ENCODE data around the gene HSH2D.

Gene HSH2D

DNA sequence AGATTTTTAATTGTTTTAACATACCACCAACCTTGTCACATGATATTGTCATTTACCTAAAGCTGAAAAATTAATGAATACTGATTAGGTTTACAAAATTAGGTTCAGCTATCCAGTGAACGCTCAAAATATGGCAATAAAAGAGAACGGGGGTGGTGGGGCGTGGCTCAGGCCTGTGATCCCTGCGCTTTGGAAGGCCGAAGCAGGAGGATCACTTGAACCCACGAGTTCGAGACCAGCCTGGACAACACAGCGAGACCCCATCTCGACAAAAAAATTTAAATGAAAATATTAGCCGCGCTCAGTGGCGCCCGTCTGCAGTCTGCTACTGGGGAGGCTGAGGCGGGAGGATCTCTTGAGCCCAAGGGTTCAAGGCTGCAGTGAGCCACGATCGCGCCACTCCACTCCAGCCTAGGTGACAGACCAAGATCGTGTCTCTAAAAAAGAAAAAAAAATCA is 41.2 kb downstream of the HSH2D start:
- H2BK120ac ChIP-seq (ENCODE audit: low read depth, low read length), result no peak overlapping the region
- H2AK5ac ChIP-seq (ENCODE audit: low read length), result no peak overlapping the region
- no peak overlapping the region for H3K18ac ChIP-seq (ENCODE audit: low read length)
- no peak overlapping the region for H4K5ac ChIP-seq (ENCODE audit: low read length)
- peaks cover 12% of the 10 kb centered on the region for H3K79me1 ChIP-seq (ENCODE audit: low read length)
- H3K79me2 ChIP-seq (ENCODE audit: control insufficient read depth, insufficient read depth, low read length), result peaks cover 10% of the 10 kb centered on the region
- no peak overlapping the region for H2BK15ac ChIP-seq (replicated peaks; ENCODE audit: low read depth)
- no peaks in the 10 kb centered on the region for H3K4me1 ChIP-seq (ENCODE audit: control insufficient read depth, low read depth, low read length)
- H4K8ac ChIP-seq (ENCODE audit: low read depth, low read length), result peak overlapping the region; percentile 69
- DNase-seq, result no peak
- H3K36me3 ChIP-seq (ENCODE audit: control insufficient read depth, insufficient read depth, low read length), result peaks cover 2% of the 10 kb centered on the region
- peak overlapping the region; percentile 65 for H3K4ac ChIP-seq (ENCODE audit: low read depth, low read length)
- H3K27me3 ChIP-seq (ENCODE audit: insufficient read depth, low read length, poor library complexity), result no peaks in the 10 kb centered on the region
- H3K23ac ChIP-seq (ENCODE audit: low read length), result no peak overlapping the region
- no CpG with 5 or more reads among the region's 18 CpGs for WGBS (ENCODE audit: extremely low coverage, insufficient coverage, low lambda C conversion rate)
- H3K27ac ChIP-seq (ENCODE audit: low read depth, low read length), result no peak overlapping the region
- H3K4me2 ChIP-seq (ENCODE audit: low read length), result peak overlapping the region; percentile 53
- peak overlapping the region; percentile 80 for H3K56ac ChIP-seq (ENCODE audit: low read length)
- H3K4me3 ChIP-seq (ENCODE audit: low read length), result no peak overlapping the region
- no peak overlapping the region for H2BK5ac ChIP-seq (ENCODE audit: low read length)
- peak overlapping the region; percentile 60 for H3K9ac ChIP-seq (ENCODE audit: low read length)

DNA sequence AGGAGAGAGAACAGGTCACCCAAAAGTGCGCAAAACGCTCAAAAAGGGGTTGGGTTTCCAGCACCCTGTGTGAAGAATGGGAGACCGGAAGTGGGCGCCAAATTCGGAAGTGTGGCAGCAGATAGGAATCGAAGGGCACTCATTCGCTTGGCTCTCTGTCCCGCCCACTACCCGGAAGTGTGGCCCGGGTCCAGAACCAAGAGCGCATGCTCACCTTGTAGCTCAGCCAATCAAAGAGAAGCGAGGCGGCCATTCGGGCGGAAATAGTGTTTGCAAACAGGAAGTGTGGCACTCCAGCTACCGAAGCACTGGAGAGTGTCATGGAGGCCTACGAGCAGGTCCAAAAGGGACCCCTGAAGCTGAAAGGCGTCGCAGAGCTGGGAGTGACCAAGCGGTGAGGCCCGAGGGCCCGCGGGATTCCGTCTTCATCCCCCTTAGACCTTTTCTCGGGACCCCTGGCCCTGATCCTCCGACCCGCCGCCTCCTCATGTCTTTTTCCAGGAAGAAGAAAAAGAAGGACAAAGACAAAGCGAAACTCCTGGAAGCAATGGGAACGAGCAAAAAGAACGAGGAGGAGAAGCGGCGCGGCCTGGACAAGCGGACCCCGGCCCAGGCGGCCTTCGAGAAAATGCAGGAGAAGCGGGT is 41.8 kb downstream of the HSH2D start, which contains the start of gene FAM32A:
TSS of gene FAM32A (plus strand) at position 288 of the 645 bp plus-strand sequence. CDS start at position 321, 33 bp downstream.
- peak within 1 kb of the TSS; percentile 92 for H3K9ac ChIP-seq (ENCODE audit: low read length)
- H3K79me1 ChIP-seq (ENCODE audit: low read length), result peaks cover 12% of the 10 kb centered on the region
- no peak within 1 kb of the TSS for H3K27ac ChIP-seq (ENCODE audit: low read depth, low read length)
- no peak within 1 kb of the TSS for H3K23ac ChIP-seq (ENCODE audit: low read length)
- peaks cover 10% of the 10 kb centered on the region for H3K79me2 ChIP-seq (ENCODE audit: control insufficient read depth, insufficient read depth, low read length)
- peak within 1 kb of the TSS; percentile 93 for H3K4me2 ChIP-seq (ENCODE audit: low read length)
- peak within 1 kb of the TSS; percentile 96 for H3K56ac ChIP-seq (ENCODE audit: low read length)
- H3K36me3 ChIP-seq (ENCODE audit: control insufficient read depth, insufficient read depth, low read length), result peaks cover 6% of the 10 kb centered on the region
- no peak within 1 kb of the TSS for H2BK5ac ChIP-seq (ENCODE audit: low read length)
- H2BK120ac ChIP-seq (ENCODE audit: low read depth, low read length), result no peak within 1 kb of the TSS
- peak; percentile 100 for DNase-seq
- H4K8ac ChIP-seq (ENCODE audit: low read depth, low read length), result peak within 1 kb of the TSS; percentile 69
- H3K4me3 ChIP-seq (ENCODE audit: low read length), result peak within 1 kb of the TSS; percentile 97
- peak within 1 kb of the TSS; percentile 65 for H3K4ac ChIP-seq (ENCODE audit: low read depth, low read length)
- no CpG with 5 or more reads among the region's 39 CpGs for WGBS (ENCODE audit: extremely low coverage, insufficient coverage, low lambda C conversion rate)
- no peaks in the 10 kb centered on the region for H3K27me3 ChIP-seq (ENCODE audit: insufficient read depth, low read length, poor library complexity)
- no peak within 1 kb of the TSS for H4K5ac ChIP-seq (ENCODE audit: low read length)
- peak within 1 kb of the TSS; percentile 33 for H3K18ac ChIP-seq (ENCODE audit: low read length)
- H2BK15ac ChIP-seq (replicated peaks; ENCODE audit: low read depth), result no peak within 1 kb of the TSS
- no peak within 1 kb of the TSS for H2AK5ac ChIP-seq (ENCODE audit: low read length)
- H3K4me1 ChIP-seq (ENCODE audit: control insufficient read depth, low read depth, low read length), result no peaks in the 10 kb centered on the region

DNA sequence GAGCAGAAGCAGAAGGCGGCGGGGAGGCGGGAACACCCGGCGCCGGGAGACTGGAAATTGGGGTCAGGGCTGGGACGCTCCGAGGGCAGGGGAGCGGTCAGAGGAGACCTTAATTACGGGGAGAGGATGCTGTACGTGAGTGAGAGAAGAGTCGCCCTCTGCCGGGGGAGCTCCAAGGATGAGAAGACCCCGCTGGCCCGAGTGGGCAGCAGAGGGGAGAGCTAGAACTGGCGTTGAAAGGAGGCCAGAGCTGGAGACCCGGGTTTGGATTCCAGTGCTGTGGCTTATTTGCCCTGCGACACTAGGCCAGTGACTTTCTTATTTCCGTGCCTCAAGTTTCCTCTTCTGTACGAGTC is 42.3 kb downstream of the HSH2D start:
- Histone ChIP-seq H3K4ac (ENCODE audit: low read depth, low read length) (no peak overlapping the region), H3K79me2 (ENCODE audit: control insufficient read depth, insufficient read depth, low read length) (peaks cover 10% of the 10 kb centered on the region), H3K27ac (ENCODE audit: low read depth, low read length) (no peak overlapping the region), H3K56ac (ENCODE audit: low read length) (peak overlapping the region; percentile 96), H3K18ac (ENCODE audit: low read length) (peak overlapping the region; percentile 33), H2BK15ac (replicated peaks; ENCODE audit: low read depth) (no peak overlapping the region), H3K4me2 (ENCODE audit: low read length) (peak overlapping the region; percentile 93), H2AK5ac (ENCODE audit: low read length) (no peak overlapping the region), H3K9ac (ENCODE audit: low read length) (peak overlapping the region; percentile 92), H3K4me3 (ENCODE audit: low read length) (peak overlapping the region; percentile 97), H3K27me3 (ENCODE audit: insufficient read depth, low read length, poor library complexity) (no peaks in the 10 kb centered on the region), H3K79me1 (ENCODE audit: low read length) (peaks cover 12% of the 10 kb centered on the region), H4K5ac (ENCODE audit: low read length) (no peak overlapping the region), H3K4me1 (ENCODE audit: control insufficient read depth, low read depth, low read length) (no peaks in the 10 kb centered on the region), H3K23ac (ENCODE audit: low read length) (no peak overlapping the region), H2BK5ac (ENCODE audit: low read length) (no peak overlapping the region), H4K8ac (ENCODE audit: low read depth, low read length) (peak overlapping the region; percentile 1), H2BK120ac (ENCODE audit: low read depth, low read length) (no peak overlapping the region), H3K36me3 (ENCODE audit: control insufficient read depth, insufficient read depth, low read length) (peaks cover 8% of the 10 kb centered on the region)
- WGBS (ENCODE audit: extremely low coverage, insufficient coverage, low lambda C conversion rate), result no CpG with 5 or more reads among the region's 20 CpGs
- DNase-seq, result peak; percentile 82

DNA sequence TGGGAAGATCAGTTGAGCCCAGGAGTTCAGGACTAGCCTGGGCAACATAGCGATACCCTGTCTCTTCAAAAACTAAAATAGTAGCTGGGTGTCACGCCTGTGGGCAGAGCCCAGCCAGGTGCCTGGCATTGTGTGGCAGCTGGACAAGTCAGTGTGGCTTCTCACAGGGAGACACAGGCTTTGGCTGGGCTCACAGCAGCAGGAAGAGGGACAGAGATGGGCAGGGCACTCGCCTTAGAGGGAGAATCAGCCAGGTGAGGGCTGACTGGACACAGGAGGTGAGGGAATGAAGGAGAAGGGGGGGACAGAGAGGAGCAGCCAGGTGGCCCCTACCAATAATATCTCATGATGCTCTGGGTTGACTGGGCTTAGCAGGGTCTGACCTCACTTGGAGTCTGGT is 45.0 kb downstream of the HSH2D start:
- H3K4me3 ChIP-seq (ENCODE audit: low read length), result no peak overlapping the region

DNA sequence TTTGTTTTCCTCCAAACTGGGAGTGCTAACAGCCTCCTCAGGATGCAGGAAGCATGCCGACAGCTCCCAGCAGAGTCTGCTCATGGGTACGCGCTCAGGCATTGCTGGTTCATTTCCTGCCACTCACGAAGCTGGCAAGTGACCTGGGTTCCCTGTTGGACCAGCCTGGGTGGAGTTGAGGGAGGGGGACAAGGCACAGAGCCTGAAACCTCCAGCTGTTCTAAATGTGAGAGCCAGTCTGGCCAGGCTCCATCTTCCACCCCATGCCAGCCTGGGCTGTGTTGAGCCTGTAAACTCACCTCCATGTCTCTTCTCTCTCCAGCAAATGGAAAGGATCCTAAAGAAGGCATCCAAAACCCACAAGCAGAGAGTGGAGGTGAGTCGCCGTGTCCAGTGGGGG is 46.7 kb downstream of the HSH2D start:
- H3K4ac ChIP-seq (ENCODE audit: low read depth, low read length), result no peak overlapping the region

More for the DNA sequence above, 45.0 kb downstream of the HSH2D start:
- Histone ChIP-seq H3K27ac (ENCODE audit: low read depth, low read length) (no peak overlapping the region), H2BK5ac (ENCODE audit: low read length) (no peak overlapping the region), H3K4me1 (ENCODE audit: control insufficient read depth, low read depth, low read length) (no peaks in the 10 kb centered on the region), H3K27me3 (ENCODE audit: insufficient read depth, low read length, poor library complexity) (no peaks in the 10 kb centered on the region), H3K56ac (ENCODE audit: low read length) (no peak overlapping the region), H4K8ac (ENCODE audit: low read depth, low read length) (no peak overlapping the region), H3K23ac (ENCODE audit: low read length) (no peak overlapping the region), H3K79me2 (ENCODE audit: control insufficient read depth, insufficient read depth, low read length) (peaks cover 10% of the 10 kb centered on the region), H4K5ac (ENCODE audit: low read length) (no peak overlapping the region), H3K4me2 (ENCODE audit: low read length) (no peak overlapping the region), H2BK15ac (replicated peaks; ENCODE audit: low read depth) (no peak overlapping the region), H2AK5ac (ENCODE audit: low read length) (no peak overlapping the region), H3K9ac (ENCODE audit: low read length) (no peak overlapping the region), H3K36me3 (ENCODE audit: control insufficient read depth, insufficient read depth, low read length) (peaks cover 10% of the 10 kb centered on the region), H2BK120ac (ENCODE audit: low read depth, low read length) (no peak overlapping the region), H3K18ac (ENCODE audit: low read length) (no peak overlapping the region), H3K79me1 (ENCODE audit: low read length) (peaks cover 12% of the 10 kb centered on the region), H3K4ac (ENCODE audit: low read depth, low read length) (no peak overlapping the region)
- DNase-seq, result no peak
- no CpG with 5 or more reads among the region's 3 CpGs for whole genome bisulfite sequencing (ENCODE audit: extremely low coverage, insufficient coverage, low lambda C conversion rate)

DNA sequence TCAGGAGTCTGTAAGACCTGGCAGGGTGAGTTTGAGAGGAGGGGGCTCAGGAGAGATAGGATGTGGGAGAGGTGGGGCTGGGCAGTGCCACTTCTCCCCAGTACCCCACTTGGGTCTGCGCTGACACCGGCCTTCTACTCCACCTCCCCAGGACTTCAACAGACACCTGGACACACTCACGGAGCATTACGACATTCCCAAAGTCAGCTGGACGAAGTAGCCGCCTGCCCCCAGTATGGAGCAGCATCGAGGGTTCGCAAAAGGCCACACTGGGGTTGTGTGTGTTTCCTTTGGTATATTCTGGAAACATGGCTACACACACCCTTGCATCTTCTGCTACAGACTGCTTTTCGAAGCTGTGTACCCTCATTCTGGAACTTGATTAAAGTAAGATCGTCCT is 47.3 kb downstream of the HSH2D start:
- H3K4ac ChIP-seq (ENCODE audit: low read depth, low read length), result no peak overlapping the region

More for the DNA sequence above, 46.7 kb downstream of the HSH2D start:
- Histone ChIP-seq H2BK15ac (replicated peaks; ENCODE audit: low read depth) (no peak overlapping the region), H4K8ac (ENCODE audit: low read depth, low read length) (no peak overlapping the region), H3K23ac (ENCODE audit: low read length) (no peak overlapping the region), H3K18ac (ENCODE audit: low read length) (no peak overlapping the region), H3K4me3 (ENCODE audit: low read length) (no peak overlapping the region), H3K27ac (ENCODE audit: low read depth, low read length) (no peak overlapping the region), H3K4me2 (ENCODE audit: low read length) (no peak overlapping the region), H3K9ac (ENCODE audit: low read length) (no peak overlapping the region), H3K79me2 (ENCODE audit: control insufficient read depth, insufficient read depth, low read length) (peaks cover 10% of the 10 kb centered on the region), H2BK120ac (ENCODE audit: low read depth, low read length) (no peak overlapping the region), H2AK5ac (ENCODE audit: low read length) (no peak overlapping the region), H3K79me1 (ENCODE audit: low read length) (peaks cover 12% of the 10 kb centered on the region), H3K36me3 (ENCODE audit: control insufficient read depth, insufficient read depth, low read length) (peaks cover 10% of the 10 kb centered on the region), H2BK5ac (ENCODE audit: low read length) (no peak overlapping the region), H3K4me1 (ENCODE audit: control insufficient read depth, low read depth, low read length) (no peaks in the 10 kb centered on the region), H3K27me3 (ENCODE audit: insufficient read depth, low read length, poor library complexity) (no peaks in the 10 kb centered on the region), H4K5ac (ENCODE audit: low read length) (no peak overlapping the region), H3K56ac (ENCODE audit: low read length) (no peak overlapping the region)
- DNase-seq, result no peak
- no CpG with 5 or more reads among the region's 6 CpGs for WGBS (ENCODE audit: extremely low coverage, insufficient coverage, low lambda C conversion rate)

More for the DNA sequence above, 47.3 kb downstream of the HSH2D start:
- H2BK120ac ChIP-seq (ENCODE audit: low read depth, low read length), result no peak overlapping the region
- no peak overlapping the region for H3K23ac ChIP-seq (ENCODE audit: low read length)
- DNase-seq, result no peak
- no peak overlapping the region for H3K27ac ChIP-seq (ENCODE audit: low read depth, low read length)
- no peak overlapping the region for H3K56ac ChIP-seq (ENCODE audit: low read length)
- no peak overlapping the region for H3K18ac ChIP-seq (ENCODE audit: low read length)
- no peak overlapping the region for H2AK5ac ChIP-seq (ENCODE audit: low read length)
- H3K4me1 ChIP-seq (ENCODE audit: control insufficient read depth, low read depth, low read length), result no peaks in the 10 kb centered on the region
- no peak overlapping the region for H3K4me2 ChIP-seq (ENCODE audit: low read length)
- peaks cover 12% of the 10 kb centered on the region for H3K79me1 ChIP-seq (ENCODE audit: low read length)
- H4K5ac ChIP-seq (ENCODE audit: low read length), result no peak overlapping the region
- no peaks in the 10 kb centered on the region for H3K27me3 ChIP-seq (ENCODE audit: insufficient read depth, low read length, poor library complexity)
- no peak overlapping the region for H2BK5ac ChIP-seq (ENCODE audit: low read length)
- peaks cover 10% of the 10 kb centered on the region for H3K36me3 ChIP-seq (ENCODE audit: control insufficient read depth, insufficient read depth, low read length)
- peaks cover 10% of the 10 kb centered on the region for H3K79me2 ChIP-seq (ENCODE audit: control insufficient read depth, insufficient read depth, low read length)
- WGBS (ENCODE audit: extremely low coverage, insufficient coverage, low lambda C conversion rate), result no CpG with 5 or more reads among the region's 10 CpGs
- no peak overlapping the region for H2BK15ac ChIP-seq (replicated peaks; ENCODE audit: low read depth)
- no peak overlapping the region for H3K9ac ChIP-seq (ENCODE audit: low read length)
- no peak overlapping the region for H3K4me3 ChIP-seq (ENCODE audit: low read length)
- H4K8ac ChIP-seq (ENCODE audit: low read depth, low read length), result no peak overlapping the region

All from mesendoderm (in vitro differentiated cells).